ENCODE data around the gene MASP2.
"Not testable (repeated sequence)": the region's sequence is repeated elsewhere in the genome, so short reads cannot be mapped to it uniquely, and the experiment has no call there.

MASP2 gene

GRCh38 chr1:11058026-11058425, 11.0 kb upstream of the MASP2 start:
- no peak for FAIRE-seq

- FAIRE-seq, result no peak
Observed at GRCh38 chr1:11057477-11057876, 10.4 kb upstream of the MASP2 start.

DNA sequence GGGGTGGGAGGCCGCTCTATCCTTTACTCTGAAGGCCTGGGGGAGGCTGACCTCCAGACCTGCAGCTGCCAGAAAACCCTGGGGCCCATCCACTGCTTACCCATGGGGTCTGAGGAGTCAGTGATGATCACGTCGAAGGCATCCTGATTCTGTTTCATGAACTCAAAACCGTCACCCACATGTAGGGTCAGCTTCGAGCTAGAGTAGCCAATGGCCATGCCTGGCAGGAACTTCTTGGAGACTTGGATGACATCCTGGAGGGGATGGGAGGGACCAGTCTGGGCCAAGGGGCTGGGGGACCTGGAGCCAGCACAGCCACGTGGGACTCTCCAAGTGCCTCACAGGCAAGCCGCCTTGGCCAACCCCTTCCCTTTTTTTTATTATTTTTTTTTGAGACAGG, 9.5 kb upstream of the MASP2 start:
- FAIRE-seq, result no peak

DNA sequence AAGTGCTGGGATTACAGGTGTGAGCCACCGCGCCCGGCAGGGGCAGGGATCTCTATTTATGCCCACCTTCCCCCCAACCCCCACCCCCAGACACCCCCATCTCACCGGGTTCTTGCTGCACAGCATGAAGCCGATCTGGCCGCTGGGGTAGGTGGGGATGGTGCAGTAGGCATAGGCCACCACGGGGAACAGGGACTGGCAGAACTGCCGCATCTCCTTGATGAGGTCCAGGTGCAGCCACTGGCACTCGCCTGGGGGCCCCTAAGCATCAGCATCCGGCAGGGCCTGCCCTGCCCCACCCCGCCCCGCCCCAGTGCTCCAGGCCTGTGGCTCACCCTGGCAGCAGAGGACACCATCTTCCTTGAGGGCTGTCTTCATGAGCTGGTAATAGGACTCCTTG, 8.6 kb upstream of the MASP2 start:
- no peak for FAIRE-seq

DNA sequence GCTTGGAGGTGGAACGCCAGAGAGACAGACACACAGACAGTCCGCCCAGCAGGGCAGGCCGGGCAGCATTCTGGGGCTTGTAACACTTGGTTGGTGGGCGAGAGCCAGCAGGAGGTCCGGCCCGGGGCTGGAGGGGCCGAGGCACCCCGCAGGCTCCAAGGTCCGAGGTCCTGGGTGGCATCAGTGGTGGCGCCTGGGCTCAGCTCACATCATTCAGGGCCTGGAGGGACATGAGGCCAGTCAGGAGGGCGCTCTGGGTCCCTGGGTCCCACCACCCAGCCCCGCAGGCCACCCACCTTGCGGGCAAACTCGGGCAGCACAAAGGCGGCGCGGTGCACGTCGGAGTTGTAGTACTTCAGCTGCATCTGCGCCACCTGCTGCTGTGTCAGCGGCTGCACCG, 7.6 kb upstream of the MASP2 start:
- no peak for FAIRE-seq

DNA sequence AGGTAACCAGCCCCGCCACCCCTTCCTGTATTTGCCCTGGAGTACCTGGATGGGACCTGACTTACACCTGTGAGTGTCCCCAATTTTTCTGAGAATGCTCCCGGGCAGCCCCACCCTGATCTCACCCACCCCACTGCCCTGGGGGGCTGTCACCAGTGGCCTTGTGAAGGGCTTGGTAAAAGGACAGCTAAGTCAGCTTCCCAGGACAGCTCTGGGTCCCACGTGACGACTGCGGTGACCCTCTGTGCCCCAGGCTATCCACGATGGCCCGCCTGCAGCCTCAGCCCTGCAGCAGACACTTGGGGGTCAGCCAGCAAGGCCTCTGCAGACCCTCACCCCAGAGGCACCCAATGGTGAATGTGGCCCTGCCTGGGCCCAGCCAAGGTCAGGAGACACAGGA, 7.1 kb upstream of the MASP2 start:
- no peak for FAIRE-seq

- no peak for FAIRE-seq
Observed at GRCh38 chr1:11053758-11054137, 6.7 kb upstream of the MASP2 start.

DNA sequence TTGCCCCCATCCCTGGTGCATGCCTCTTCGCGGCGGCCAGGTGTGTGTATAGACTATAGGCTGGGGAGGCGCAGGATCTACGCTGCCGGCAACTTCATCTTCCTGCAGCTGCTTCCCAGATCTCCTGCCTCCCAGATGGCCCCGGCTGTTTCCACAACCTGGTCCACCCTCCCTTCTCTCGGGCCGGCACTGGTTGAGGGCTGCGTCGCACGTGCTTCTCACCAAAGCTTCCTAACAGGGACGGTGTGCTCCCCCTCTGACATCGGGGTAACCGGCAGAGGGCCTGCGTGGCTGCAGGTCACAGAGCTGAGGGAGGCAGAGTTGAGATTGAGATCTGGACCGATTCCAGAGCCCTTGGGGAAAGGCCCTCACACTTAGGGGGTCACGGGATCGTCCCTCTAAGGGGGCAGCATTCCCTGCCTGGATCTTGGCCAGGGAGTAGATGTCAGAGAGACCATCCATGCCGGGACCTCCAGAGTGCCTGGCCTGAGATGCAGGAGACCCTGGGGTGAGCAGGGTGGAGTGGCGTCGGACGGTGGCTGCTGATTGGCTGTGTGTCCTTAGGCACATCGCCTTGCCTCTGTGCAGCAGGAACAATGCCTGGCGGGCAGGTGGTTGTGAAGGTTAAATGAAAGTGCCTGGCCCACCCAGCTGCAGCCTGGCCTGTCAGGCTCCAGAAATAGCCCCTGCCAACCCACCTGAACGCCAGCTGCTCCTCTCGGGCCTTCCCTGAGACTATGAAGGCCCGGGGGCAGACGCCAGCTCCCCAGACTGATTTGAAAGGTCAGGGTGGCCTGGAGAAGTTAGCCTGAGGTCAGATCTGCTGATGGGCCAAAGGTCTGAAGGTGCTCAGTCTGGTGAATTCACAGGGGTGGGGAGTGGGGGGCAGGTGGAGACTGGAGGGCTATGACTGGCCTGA, 6.1 kb upstream of the MASP2 start:
- FAIRE-seq, result no peak

DNA sequence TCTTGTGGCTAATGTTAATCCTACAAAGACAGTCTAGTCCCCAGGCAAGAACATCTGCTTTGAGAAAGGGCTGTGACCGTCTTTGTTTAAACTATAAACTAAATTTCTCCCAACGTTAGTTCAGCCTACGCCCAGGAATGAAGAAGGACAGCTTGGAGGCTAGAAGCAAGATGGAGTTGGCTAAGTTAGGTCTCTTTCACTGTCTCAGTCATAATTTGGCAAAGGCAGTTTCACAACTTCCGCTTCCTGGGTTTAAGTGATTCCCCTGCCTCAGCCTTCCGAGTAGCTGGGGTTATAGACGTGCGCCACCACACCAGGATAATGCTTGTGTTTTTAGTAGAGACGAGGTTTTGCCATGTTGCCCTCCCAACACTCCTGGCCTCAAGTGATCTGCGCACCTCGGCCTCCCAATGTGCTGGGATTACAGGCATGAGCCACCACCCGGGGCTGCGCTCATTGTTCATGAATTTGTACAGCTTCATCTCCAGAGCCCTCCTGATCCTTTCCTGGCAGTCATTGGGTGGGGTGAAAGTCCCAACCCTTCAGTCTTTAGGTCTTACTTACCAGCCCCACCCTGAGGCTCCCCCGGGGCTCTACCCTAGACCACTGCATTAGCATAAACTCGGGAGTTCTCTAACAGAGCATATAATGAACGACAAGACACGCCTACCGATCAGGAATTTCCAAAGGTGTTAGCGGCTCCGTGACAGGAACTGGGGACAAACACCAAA, 4.9 kb upstream of the MASP2 start:
- FAIRE-seq, result no peak

DNA sequence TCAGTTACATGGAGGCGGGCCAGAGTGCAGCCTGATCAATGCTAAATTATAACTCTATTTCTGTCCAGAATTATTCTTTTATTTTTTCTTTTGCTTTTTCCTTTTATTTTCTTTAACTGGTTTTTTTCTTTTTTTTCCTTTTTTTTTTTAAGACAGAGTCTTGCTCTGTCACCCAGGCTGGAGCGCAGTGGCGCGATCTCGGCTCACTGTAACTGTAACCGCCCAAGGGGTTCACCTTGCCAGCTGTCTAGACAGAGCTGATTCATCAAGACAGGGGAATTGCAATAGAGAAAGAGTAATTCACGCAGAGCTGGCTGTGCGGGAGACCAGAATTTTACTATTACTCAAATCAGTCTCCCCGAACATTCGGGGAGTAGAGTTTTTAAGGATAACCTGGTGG, 4.1 kb upstream of the MASP2 start:
- FAIRE-seq, result not testable (repeated sequence)

DNA sequence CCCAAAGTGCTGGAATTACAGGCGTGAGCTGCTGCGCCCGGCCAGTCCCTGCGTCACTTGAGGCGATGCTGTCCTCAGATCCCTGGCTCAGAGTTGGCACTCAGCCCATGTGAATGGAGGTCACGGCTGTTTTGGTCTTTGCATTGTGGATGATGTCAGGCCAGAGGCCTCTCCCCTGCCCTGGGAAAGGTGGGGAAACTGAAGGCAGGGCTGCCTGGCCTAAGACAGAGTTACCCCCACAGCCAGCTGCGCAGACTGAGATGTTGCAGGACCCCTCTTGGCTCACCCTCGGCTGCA, 821 bp downstream of the MASP2 start:
- FAIRE-seq, result no peak

DNA sequence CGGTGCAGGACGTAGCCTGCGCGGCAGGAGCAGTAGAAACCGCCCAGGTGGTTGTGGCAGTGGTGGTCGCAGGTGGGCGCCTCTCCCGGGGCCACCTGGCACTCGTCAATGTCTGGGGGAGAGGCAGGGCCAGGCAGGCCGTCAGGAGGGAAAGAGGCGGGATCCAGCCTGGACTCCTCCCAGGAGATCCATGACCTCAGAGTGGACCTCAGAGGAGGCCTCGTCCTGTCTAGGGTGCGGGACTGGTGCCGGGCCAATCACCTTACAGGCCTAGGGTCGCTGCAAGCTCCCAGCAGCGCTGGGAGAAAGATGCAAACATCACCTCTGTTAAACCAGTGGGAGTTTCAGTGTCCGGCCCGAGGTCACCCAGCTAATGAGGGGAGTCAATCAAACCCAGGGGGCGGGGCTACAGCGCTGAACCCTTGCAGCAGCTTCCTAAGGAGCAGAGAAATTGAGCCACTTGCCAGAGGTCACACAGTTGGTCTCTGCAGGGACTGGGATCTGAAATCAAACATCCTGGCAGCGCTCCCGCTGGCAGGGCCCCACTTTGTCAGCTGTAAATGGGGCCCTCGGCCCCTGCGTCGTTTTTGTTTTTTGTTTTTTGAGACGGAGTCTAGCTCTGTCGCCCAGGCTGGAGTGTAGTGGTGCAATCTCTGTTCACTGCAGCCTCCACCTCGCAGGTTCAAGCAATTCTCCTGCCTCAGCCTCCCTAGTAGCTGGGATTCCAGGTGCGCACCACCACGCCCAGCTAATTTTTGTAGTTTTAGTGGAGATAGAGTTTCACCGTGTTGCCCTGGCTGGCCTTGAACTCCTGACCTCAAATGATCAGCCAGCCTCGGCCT, 1.4 kb downstream of the MASP2 start:
- no peak for FAIRE-seq

- no peak for FAIRE-seq
Observed at GRCh38 chr1:11044849-11045427, 2.1 kb downstream of the MASP2 start.

GRCh38 chr1:11044086-11044848, 2.8 kb downstream of the MASP2 start:
- FAIRE-seq, result no peak

DNA sequence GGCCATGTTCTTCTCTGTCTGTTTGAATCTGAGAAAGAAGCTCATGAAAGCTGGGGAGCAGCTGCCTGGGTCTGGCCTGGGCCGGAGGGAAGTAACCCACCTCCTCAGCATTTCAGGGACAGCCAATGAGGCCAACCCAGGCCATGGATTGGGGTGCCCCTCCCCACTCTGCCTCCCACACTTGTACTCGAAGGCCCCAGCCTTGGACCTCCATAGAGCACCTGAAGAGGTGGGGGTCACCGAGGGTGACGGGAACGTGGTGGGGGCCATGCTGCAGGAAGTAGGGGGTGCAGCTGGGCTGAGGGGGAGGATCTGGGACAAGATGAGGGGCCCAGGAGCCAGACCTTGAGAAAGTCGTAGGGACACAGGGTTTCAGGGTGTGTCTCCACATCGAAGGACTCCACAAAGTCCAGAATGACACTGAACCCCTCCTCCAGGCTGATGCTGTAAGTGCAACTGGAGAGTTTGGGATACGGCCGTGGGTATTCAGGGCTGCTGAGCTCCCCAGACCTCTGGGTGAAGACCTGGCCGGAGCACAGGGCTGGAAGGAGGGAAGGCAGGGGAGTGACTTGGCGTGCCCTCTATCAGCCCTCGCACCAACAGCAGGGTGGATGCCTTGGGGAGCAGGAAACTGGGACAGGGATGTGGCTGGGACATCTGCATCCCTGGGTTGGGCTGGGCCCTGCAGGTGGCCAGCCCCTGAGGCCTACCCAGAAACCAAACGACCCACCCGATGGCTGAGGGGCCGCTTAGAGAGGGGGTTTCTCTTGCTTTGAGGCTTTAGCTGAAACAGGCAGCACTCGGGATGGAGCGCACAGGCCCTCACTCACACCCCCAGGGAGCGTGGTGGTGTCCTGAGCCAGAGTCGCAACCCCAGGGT, 3.8 kb downstream of the MASP2 start:
- no peak for FAIRE-seq

- FAIRE-seq, result no peak
Observed at GRCh38 chr1:11042065-11042464, 5.0 kb downstream of the MASP2 start.

DNA sequence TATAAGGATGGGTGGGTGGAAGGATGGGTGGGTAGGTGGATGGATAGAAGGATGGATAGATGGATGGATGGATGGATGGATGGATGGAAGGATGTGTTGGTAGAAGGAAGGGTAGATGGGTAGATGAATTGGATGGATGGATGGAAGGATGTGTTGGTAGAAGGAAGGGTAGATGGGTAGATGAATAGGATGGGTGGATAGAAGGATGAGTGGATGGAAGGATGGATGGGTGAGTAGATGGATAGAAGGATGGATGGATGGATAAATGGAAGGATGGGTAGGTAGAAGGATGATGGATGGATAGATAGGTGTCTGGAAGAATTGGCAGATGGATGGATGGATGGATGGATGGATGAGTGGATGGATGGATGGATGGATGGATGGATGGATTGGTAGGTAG, 6.0 kb downstream of the MASP2 start:
- no peak for FAIRE-seq

DNA sequence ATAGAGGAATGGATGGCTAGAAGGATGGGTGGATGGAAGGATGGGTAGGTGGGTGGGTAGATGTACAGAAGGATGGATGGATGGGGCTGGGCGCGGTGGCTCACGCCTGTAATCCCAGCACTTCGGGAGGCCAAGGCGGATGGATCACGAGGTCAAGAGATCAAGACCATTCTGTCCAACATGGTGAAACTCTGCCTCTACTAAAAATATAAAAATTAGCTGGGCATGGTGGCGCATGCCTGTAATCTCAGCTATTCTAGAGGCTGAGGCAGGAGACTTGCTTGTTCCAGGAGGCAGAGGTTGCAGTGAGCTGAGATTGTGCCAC, 7.0 kb downstream of the MASP2 start:
- not testable (repeated sequence) for FAIRE-seq

GRCh38 chr1:11039351-11040104, 7.5 kb downstream of the MASP2 start:
- FAIRE-seq, result no peak

- FAIRE-seq, result no peak
Observed at GRCh38 chr1:11037740-11038182, 9.3 kb downstream of the MASP2 start.

Measured in colon (tissue), 2 donors.